A673 (cell line): ENCODE measurements around the gene APLP2.

ENCODE experiments used
- CTCF ChIP-seq: fragments of 300-800, 200-600 bp; sonication (generic); conservative IDR thresholded peaks from 2 replicates; pipeline ENCODE4 v1.5.1; 2017; ENCODE audit warnings: low read depth, mild to moderate bottlenecking, antibody characterized with exemption, low read length, moderate library complexity, mixed read lengths
- EZH2 ChIP-seq: fragments of 200-600 bp; sonication (generic); IDR thresholded peaks from 2 replicates; pipeline ENCODE4 v1.6.1; 2017; ENCODE audit warnings: borderline replicate concordance, low read depth, mild to moderate bottlenecking, mixed read lengths, antibody characterized with exemption, low read length; ENCODE audit not compliant: poor library complexity, severe bottlenecking

- TF ChIP-seq CTCF = no peak
- TF ChIP-seq EZH2 = no peak
Observed at GRCh38 chr11:130088919-130089673, 19.4 kb downstream of the APLP2 start.
